Activated naive CD4-positive, alpha-beta T cell (primary cell): ENCODE results near the gene P4HA1.

Experiments used
- DNase-seq, 4 experiments: peaks; one replicate each; lab custom pipeline; 2025; lab: John Stamatoyannopoulos, UW

The P4HA1 gene

GRCh38 chr10:73093922-73094850 is 2.5 kb downstream of the P4HA1 start:
- no peak for DNase-seq

DNA sequence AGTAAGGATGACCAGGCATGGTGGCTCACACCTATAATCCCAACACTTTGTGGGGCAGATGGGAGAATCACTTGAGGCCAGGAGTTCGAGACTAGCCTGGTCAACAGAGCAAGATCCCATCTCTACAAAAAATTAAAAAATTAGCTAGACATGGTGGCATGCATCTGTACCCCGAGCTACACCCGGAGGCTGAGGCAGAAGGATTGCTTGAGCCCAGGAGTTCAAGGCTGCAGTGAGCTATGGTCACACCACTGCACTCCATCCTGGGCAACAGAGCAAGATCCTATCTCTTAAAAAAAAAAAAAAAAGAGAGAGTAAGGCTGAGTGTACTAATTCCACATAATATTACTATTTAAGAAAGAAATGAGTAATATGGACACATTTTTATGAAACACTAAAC is 3.8 kb downstream of the P4HA1 start:
- no peak for DNase-seq

DNA sequence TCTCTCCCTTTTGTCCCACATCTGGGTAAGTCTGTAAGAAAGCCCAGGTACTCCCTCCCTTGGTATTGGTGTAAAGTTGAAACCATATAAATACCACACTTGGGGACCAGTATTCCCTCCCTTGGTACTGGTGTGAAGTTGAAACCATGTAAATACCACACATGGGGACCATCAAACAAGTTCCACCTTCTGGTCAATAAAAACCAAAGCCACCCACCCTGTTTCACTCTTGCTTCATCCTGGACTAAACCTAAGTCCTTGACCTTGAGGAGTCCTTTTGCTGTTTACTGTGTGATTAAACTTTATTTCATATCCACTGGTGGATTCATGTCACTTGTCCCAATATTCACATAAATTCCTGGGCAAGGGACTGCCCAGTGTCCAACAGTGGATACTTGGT is 8.4 kb downstream of the P4HA1 start:
- no peak for DNase-seq

GRCh38 chr10:73086816-73087215 is 9.8 kb downstream of the P4HA1 start:
- DNase-seq = no peak

- no peak for DNase-seq
Measured at GRCh38 chr10:73084209-73084608, 12.5 kb downstream of the P4HA1 start.

- no peak for DNase-seq
Measured at GRCh38 chr10:73083221-73083620, 13.4 kb downstream of the P4HA1 start.

DNA sequence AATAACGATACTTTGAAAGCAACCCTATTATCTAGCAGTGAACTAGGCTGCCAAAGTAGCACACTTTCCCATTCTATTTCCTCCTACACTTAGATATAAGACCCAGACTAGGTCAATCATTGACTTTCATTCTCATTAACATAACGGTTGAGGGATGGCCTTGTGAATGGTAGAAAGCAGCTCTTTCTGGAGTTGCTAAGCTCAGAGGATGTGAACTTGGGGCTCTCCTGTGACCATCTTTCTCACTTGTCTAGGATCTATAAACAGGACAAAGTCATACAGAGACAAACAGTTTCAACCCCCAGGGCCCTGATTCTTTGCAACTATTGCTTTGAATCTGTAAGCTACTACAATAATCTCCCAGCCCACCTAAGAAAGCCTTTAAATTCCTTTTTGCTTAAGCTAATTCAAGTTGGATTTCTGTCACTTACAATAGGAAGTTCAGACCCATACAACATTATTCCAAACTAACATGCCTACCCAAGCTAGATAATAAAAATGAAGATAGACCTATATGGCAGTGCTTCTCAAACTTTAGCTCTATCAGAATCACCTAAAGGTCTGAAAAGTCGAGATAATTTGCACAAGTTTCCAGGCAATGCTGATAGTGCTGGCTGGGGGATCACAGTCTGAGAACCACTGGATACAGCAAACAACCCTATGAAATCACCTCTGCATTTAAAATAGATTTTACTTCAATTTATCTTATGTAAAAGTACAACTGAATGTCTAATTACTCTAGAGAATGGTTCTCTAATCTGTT is 16.7 kb downstream of the P4HA1 start:
- DNase-seq = no peak

- no peak for DNase-seq
Measured at GRCh38 chr10:73076360-73077183, 20.1 kb downstream of the P4HA1 start.

DNA sequence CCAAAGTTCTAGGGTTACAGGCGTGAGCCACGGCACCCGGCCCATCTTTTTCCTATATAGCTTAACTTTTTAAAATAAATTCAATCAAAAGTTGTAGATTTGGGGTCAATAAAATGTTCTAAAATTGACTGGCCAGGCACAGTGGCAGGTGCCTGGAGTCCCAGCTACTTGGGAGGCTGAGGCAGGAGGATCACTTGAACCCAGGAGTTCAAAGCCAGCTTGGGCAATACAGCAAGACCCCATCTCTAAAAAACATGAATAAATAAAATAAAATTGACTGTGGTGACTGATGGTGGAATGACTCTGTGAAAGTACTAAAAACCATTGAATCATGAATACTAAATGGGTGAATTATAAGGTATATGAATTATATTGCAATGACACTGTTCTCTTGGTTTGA is 20.8 kb downstream of the P4HA1 start:
- no peak for DNase-seq

GRCh38 chr10:73073627-73074026 is 23.0 kb downstream of the P4HA1 start:
- DNase-seq = no peak

- no peak for DNase-seq
Measured at GRCh38 chr10:73065441-73065840, 31.2 kb downstream of the P4HA1 start.

DNA sequence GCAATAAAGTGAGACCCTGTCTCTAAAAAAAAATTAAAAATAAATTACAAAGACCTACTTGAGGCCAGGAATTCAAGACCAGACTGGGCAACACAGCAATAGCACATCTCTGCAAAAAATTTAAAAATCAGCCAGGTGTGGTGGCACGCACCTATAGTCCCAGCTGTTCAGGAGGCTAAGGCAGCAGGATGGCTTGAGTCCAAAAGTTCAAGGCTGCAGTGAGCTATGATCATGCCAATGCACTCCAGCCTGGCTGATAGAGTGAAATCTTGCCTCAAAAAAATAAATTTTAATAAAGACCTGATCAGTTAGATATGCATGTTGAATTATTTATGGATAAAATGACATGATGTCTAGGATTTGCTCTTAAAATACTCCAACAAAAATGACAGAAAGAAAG is 34.9 kb downstream of the P4HA1 start:
- no peak for DNase-seq

DNA sequence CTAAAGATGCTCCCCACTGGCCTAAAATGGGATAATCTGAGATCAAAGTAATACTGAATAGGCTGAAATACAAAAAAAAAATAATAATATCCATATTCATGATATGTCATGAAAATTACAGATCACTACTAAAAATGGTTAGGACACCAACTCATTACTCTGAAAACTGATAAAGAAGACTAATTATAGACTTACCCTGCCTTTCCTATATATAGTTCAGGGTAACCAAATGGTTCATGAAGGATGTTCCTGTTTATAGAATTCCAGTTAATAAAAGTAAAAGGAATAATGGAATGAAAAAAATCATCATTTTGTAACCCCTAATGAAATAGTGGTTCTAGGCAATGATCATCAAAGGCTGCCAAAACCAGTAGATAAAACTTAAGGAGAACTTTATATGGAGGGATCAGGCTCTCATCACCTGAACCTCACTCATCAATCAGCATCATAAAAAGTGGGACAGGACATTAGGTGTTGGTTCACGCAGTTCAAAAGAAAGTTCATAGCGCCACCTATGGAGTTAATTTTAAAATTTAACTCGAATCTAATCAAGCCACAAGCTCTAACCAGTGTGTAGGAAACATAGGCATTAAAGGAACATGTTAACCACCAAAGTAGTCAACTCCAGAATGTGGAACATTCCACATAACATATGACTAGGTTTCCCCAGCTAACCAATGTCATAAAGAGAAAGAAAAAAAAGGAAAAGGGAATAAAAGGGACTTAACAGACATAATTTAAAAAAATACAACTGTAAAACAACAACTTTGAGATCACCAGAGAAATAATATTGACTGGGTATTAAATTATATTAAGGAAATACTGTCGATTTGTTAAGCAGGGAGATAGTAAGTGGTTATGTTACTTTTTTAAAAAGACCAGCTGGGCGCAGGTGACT is 35.7 kb downstream of the P4HA1 start:
- no peak for DNase-seq

DNA sequence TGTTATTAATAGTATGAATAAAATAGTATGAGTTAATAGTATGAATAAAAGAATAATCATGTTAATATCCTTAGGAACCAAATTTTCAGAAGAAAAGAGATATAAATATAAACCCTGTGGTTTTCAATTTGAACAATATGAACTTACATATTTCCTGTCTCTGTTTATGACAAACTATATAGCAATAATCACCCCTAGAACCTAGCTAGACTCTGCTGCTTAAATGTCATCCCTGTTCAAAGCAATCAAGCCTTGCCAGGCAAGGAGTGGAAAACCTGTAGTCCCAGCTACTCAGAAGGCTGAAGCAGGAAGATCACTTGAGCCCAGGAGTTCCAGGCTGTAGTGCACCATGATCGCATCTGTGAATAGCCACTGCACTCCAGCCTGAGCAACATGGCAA is 36.5 kb downstream of the P4HA1 start:
- no peak for DNase-seq

- no peak for DNase-seq
Measured at GRCh38 chr10:73058057-73058591, 38.5 kb downstream of the P4HA1 start.

- no peak for DNase-seq
Measured at GRCh38 chr10:73054286-73054685, 42.4 kb downstream of the P4HA1 start.

DNA sequence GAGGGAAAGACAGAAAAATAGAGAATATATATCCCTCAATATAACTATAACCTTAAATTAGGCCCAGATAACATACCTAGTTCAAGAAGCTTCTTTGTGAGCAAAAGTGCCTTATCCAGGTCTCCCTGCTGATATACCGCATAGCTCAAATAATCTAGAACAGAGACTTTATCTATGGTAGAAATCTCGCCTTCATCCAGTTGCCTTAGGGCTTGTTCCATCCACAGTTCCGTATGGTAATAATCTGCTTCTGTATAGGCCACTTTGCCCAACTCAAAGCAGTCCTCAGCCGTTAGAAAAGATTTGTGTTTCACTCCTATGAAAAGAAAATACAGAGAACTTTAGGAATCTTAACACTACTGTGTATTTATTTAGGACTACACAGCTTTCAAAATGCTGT is 43.4 kb downstream of the P4HA1 start:
- DNase-seq = no peak

GRCh38 chr10:73044378-73045285 is 52.0 kb downstream of the P4HA1 start:
- DNase-seq = no peak

GRCh38 chr10:73043766-73044377 is 52.8 kb downstream of the P4HA1 start:
- DNase-seq = no peak

GRCh38 chr10:73043319-73043718 is 53.3 kb downstream of the P4HA1 start:
- no peak for DNase-seq
